ENCODE data around the gene FHAD1.

Gene FHAD1

DNA sequence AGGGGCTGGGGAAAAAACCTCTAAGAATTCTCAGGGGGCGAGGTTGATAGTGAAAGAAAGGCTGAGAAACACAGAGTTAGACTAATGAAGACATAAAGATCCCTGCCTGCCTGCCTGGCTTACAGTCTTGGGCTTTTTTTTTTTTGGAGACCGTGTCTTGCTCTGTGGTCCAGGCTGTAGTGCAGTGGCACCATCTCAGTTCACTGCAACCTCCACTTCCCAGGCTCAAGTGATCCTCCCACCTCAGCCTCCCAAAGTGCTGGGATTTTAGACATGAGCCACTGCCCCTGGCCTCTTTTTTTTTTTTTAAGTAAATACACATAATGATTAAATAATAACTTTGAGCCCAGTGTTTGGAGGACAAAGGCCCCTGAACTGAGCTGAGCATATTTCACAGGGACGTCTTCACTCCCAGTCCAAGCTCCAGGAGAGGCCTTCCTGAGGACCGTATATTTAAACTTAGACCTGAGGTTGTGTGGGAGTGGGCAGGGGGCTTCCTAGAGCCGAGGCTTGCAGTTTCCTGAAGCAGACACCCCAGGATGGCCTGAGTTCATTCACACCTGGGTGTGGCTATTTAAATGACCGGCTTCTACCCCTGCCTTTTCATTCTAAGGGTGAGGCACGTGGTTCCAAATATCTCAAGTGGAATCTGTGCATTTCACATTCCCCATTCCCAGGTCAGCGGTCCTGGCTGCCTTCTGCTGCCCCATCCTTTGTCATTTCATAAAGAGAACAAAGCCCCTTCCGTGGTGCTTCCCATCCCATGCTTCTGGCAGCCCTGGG is 146.6 kb downstream of the FHAD1 start:
- peaks cover 32% of the 10 kb centered on the region for H3K27me3 Mint-ChIP-seq
- H3K9me3 Mint-ChIP-seq, result no peaks in the 10 kb centered on the region
- no peak overlapping the region for H3K27ac Mint-ChIP-seq
- no peaks in the 10 kb centered on the region for H3K36me3 Mint-ChIP-seq (ENCODE audit: low read depth)
- H3K4me1 Mint-ChIP-seq (ENCODE audit: low read depth), result no peaks in the 10 kb centered on the region
- intact Hi-C loops (cut with micrococcal nuclease), result no loop called here
- H3K4me3 Mint-ChIP-seq, result no peak overlapping the region

GRCh38 chr1:15394258-15394690 is 147.3 kb downstream of the FHAD1 start:
- H3K27me3 Mint-ChIP-seq, result peaks cover 28% of the 10 kb centered on the region
- no peaks in the 10 kb centered on the region for H3K36me3 Mint-ChIP-seq (ENCODE audit: low read depth)
- H3K4me1 Mint-ChIP-seq (ENCODE audit: low read depth), result no peaks in the 10 kb centered on the region
- no peak overlapping the region for H3K27ac Mint-ChIP-seq
- no peak overlapping the region for H3K4me3 Mint-ChIP-seq
- intact Hi-C loops (cut with micrococcal nuclease), result no loop called here
- H3K9me3 Mint-ChIP-seq, result peaks cover under 1% of the 10 kb centered on the region

- Mint-ChIP-seq H3K4me1 (ENCODE audit: low read depth) (peaks cover 12% of the 10 kb centered on the region), H3K9me3 (peaks cover 7% of the 10 kb centered on the region), H3K4me3 (no peak overlapping the region), H3K27me3 (peaks cover 12% of the 10 kb centered on the region), H3K36me3 (ENCODE audit: low read depth) (no peaks in the 10 kb centered on the region), H3K27ac (no peak overlapping the region)
- intact Hi-C loops (cut with micrococcal nuclease), result no loop called here
Observed at GRCh38 chr1:15397236-15397635, 150.2 kb downstream of the FHAD1 start.

DNA sequence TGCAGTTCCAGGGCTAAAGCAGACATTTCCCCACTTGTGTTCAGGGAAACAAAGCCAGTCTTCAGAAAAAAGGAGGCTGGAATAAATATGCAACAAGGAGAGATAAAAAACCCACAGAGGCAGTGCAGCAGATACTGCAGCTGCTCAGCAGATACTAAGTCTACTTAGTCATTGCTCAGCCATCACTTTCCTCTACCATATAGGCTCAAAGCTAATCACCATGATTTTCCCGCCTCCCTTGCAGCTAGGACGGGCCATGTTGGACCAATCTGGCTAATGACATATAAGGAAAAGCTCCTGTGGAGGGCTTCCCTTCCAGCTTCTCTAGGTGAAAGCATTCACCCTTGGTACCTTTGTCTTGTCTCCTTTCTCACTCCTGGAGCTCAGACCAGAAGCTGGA is 152.7 kb downstream of the FHAD1 start:
- Mint-ChIP-seq H3K36me3 (ENCODE audit: low read depth) (no peaks in the 10 kb centered on the region), H3K27ac (no peak overlapping the region), H3K27me3 (peaks cover 8% of the 10 kb centered on the region), H3K4me1 (ENCODE audit: low read depth) (peaks cover 12% of the 10 kb centered on the region), H3K4me3 (no peak overlapping the region), H3K9me3 (peaks cover 7% of the 10 kb centered on the region)
- intact Hi-C loops (cut with micrococcal nuclease), result no loop called here

GRCh38 chr1:15400627-15401026 is 153.6 kb downstream of the FHAD1 start:
- Mint-ChIP-seq H3K36me3 (ENCODE audit: low read depth) (no peaks in the 10 kb centered on the region), H3K27ac (no peak overlapping the region), H3K27me3 (peaks cover 7% of the 10 kb centered on the region), H3K9me3 (peaks cover 7% of the 10 kb centered on the region), H3K4me3 (no peak overlapping the region), H3K4me1 (ENCODE audit: low read depth) (peaks cover 12% of the 10 kb centered on the region)
- intact Hi-C loops (cut with micrococcal nuclease), result no loop called here

DNA sequence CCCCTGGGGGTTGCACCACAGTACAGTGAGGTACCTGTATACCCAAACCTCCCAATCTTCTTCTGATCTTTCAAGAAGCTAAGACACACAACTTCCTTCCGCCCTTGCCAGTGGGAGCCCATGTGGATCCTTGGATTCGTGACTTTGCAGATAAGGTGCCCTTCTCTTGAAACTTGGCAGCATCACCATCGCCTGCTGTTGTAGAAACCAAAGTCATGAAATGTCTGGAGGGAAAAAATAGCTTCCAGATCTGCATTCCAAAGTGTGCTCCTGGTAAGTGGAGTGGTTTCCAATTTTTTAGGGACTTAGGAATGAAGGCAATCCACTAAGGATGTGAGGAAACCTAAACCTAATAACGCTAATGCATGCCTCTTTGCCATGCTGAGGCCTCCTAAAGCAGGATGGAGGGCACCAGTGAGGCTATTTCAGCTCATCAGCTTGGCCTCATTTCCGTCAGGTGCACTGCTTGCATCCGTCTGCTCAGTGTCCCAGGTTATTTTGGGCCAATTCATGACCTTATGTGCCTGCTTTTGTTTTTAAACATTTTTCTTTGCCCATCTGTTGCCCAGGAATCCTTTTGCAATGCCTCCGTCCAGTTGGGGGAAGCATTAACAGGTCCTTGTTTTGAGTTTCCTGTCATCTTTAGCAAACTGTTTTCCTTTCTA is 154.5 kb downstream of the FHAD1 start:
- Mint-ChIP-seq H3K27me3 (peaks cover 7% of the 10 kb centered on the region), H3K27ac (no peak overlapping the region), H3K4me3 (no peak overlapping the region), H3K4me1 (ENCODE audit: low read depth) (peaks cover 12% of the 10 kb centered on the region), H3K36me3 (ENCODE audit: low read depth) (no peaks in the 10 kb centered on the region), H3K9me3 (peaks cover 7% of the 10 kb centered on the region)
- intact Hi-C loops (cut with micrococcal nuclease), result no loop called here

DNA sequence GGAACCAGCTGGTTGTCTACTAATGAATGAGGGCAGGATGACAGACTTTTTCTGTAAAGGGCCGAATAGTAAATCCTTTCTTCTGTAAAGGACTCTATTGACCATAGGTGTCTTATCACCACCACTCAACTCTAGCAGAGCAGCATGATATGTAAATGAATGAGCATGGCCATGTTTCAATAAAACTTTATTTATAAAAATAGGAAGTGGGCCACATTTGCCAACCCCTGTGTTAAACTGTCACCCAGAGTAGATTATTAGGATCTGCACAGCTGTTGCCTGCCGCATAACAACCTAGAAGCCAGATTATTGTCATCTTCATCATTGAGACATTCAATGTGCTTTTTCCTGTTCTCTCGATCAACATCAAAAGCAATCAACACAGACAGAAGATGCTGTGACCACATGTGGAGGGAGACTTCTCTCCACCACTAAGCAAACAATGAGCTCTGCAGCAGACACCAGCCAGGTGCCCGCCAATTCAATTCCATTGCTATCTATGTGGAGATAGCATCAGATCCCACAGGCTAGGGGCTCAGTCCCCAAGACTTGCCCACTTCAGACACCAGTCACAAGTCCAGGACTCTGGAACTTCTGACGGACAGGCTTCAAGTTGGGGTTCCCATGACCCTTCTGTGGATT is 155.9 kb downstream of the FHAD1 start:
- intact Hi-C loops (cut with micrococcal nuclease), result no loop called here
- Mint-ChIP-seq H3K9me3 (peaks cover 7% of the 10 kb centered on the region), H3K4me3 (no peak overlapping the region), H3K4me1 (ENCODE audit: low read depth) (peaks cover 18% of the 10 kb centered on the region), H3K36me3 (ENCODE audit: low read depth) (no peaks in the 10 kb centered on the region), H3K27me3 (peaks cover 14% of the 10 kb centered on the region), H3K27ac (no peak overlapping the region)

GRCh38 chr1:15403962-15404580 is 157.0 kb downstream of the FHAD1 start:
- peaks cover 7% of the 10 kb centered on the region for H3K9me3 Mint-ChIP-seq
- no peak overlapping the region for H3K27ac Mint-ChIP-seq
- H3K27me3 Mint-ChIP-seq, result peaks cover 20% of the 10 kb centered on the region
- no peaks in the 10 kb centered on the region for H3K36me3 Mint-ChIP-seq (ENCODE audit: low read depth)
- intact Hi-C loops (cut with micrococcal nuclease), result no loop called here
- H3K4me3 Mint-ChIP-seq, result no peak overlapping the region
- H3K4me1 Mint-ChIP-seq (ENCODE audit: low read depth), result peaks cover 21% of the 10 kb centered on the region

- Mint-ChIP-seq H3K4me1 (ENCODE audit: low read depth) (peaks cover 23% of the 10 kb centered on the region), H3K27me3 (peaks cover 23% of the 10 kb centered on the region), H3K36me3 (ENCODE audit: low read depth) (peaks cover 8% of the 10 kb centered on the region), H3K4me3 (no peak overlapping the region), H3K27ac (no peak overlapping the region), H3K9me3 (no peaks in the 10 kb centered on the region)
- intact Hi-C loops (cut with micrococcal nuclease), result no loop called here
Observed at GRCh38 chr1:15405106-15405850, 158.3 kb downstream of the FHAD1 start.

- Mint-ChIP-seq H3K36me3 (ENCODE audit: low read depth) (peaks cover 24% of the 10 kb centered on the region), H3K9me3 (no peaks in the 10 kb centered on the region), H3K4me3 (no peak overlapping the region), H3K27ac (no peak overlapping the region), H3K27me3 (peaks cover 23% of the 10 kb centered on the region), H3K4me1 (ENCODE audit: low read depth) (peaks cover 13% of the 10 kb centered on the region)
- intact Hi-C loops (cut with micrococcal nuclease), result no loop called here
Observed at GRCh38 chr1:15406614-15407559, 159.9 kb downstream of the FHAD1 start.

DNA sequence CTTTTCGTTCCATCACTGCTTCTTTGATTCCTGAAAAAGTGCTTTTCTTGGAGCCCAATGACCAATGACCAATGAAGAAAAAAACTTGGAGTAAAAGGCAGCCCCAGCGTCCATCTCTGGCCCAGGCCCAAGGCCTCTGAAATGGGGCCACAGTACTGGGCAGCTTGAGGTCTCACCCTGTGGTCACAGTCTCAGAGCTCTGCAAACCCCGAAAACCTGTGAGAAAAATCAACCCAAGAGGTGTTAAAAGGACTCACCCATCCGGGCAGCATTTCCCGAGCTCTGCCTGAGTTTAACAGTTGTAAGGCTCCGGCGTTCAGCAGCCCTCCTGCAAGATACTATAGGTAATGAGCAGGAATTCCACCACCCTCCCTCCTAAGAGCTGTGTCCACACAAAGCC is 160.6 kb downstream of the FHAD1 start:
- H3K4me1 Mint-ChIP-seq (ENCODE audit: low read depth), result peaks cover 20% of the 10 kb centered on the region
- H3K27ac Mint-ChIP-seq, result no peak overlapping the region
- intact Hi-C loops (cut with micrococcal nuclease), result no loop called here
- H3K36me3 Mint-ChIP-seq (ENCODE audit: low read depth), result peaks cover 31% of the 10 kb centered on the region
- H3K9me3 Mint-ChIP-seq, result no peaks in the 10 kb centered on the region
- no peak overlapping the region for H3K4me3 Mint-ChIP-seq
- H3K27me3 Mint-ChIP-seq, result peaks cover 23% of the 10 kb centered on the region

- H3K4me3 Mint-ChIP-seq, result peak overlapping the region; percentile 95
- H3K4me1 Mint-ChIP-seq (ENCODE audit: low read depth), result peaks cover 34% of the 10 kb centered on the region
- H3K27me3 Mint-ChIP-seq, result peaks cover 23% of the 10 kb centered on the region
- intact Hi-C loops (cut with micrococcal nuclease), result no loop called here
- H3K9me3 Mint-ChIP-seq, result no peaks in the 10 kb centered on the region
- H3K27ac Mint-ChIP-seq, result peak overlapping the region; percentile 97
- peaks cover 45% of the 10 kb centered on the region for H3K36me3 Mint-ChIP-seq (ENCODE audit: low read depth)
Observed at GRCh38 chr1:15408890-15409387, 161.9 kb downstream of the FHAD1 start.

All from dendritic cell treated with granulocyte-macrophage colony-stimulating factor and Interleukin-4, amounts not matched to agents 40 ng/mL and 50 ng/mL, for 4 days (primary cell).